HG03064 (cell line): ENCODE data around the gene UGT1A3.

Source experiments
- ATAC-seq: cut with Tn5 transposase; IDR thresholded peaks from one replicate; pipeline ENCODE4 v1.9.1; 2021; ENCODE audit warnings: low read depth; ENCODE audit not compliant: unreplicated experiment

Gene UGT1A3

GRCh38 chr2:233813236-233814055, 84.6 kb downstream of the UGT1A3 start:
- no peak for ATAC-seq

- ATAC-seq, result no peak
Measured at GRCh38 chr2:233814056-233814835, 85.4 kb downstream of the UGT1A3 start.

DNA sequence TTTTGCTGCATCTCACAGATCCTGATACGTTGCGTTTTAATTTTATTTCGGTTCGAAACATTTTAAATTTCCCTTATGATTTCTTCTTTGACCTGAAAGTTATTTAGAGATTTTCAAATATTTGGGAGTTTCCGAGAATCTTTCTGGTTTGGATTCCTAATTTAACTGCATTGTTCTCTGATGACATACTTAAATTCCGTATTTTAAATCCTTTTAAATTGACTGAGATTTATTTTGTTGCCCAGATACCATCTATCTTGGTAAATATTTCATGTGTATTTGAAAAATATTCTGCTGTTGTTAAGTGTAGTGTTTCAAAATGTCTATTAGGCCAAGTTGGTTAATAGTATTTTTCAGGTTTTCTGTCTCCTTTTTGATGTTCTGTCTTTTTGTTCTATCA, 87.0 kb downstream of the UGT1A3 start:
- no peak for ATAC-seq

DNA sequence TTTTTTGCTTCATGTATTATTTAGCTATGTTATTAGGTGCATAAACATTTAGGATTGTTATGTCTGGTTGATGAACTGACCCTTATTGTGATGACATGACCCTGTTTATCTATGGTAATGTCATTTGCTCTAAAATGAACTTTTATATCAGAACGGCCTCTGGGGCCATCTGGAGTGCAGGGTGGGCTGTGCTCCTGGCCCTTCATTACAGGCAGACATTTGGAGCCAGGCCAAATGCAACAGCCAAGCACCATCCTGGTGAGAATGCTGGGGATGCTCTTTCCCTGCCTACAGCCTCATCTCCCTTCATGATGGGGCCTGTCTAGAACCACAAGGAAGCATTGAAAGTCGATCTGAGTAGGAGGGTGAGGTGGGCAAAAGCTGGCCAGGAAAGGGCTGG, 87.5 kb downstream of the UGT1A3 start:
- ATAC-seq, result no peak

DNA sequence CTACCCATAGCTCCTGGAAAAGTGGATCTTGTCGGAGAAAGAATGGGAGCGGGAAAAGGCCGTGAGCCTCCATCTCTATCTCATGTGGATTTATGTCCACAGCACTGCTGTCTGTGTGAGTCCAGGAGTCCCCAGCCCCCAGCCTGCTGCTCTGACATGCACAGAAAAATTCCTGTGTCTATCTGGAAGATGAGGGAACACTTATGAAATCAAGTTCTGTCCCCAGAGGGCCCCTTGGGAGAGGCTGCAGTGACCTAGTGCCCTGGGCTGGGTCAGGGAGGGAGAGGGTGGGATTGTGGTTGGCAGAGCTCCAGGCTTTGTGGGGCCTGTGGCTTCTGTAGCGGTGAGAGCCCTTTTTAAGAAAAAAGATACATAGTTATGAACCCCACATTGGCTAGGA, 87.9 kb downstream of the UGT1A3 start:
- ATAC-seq, result no peak

DNA sequence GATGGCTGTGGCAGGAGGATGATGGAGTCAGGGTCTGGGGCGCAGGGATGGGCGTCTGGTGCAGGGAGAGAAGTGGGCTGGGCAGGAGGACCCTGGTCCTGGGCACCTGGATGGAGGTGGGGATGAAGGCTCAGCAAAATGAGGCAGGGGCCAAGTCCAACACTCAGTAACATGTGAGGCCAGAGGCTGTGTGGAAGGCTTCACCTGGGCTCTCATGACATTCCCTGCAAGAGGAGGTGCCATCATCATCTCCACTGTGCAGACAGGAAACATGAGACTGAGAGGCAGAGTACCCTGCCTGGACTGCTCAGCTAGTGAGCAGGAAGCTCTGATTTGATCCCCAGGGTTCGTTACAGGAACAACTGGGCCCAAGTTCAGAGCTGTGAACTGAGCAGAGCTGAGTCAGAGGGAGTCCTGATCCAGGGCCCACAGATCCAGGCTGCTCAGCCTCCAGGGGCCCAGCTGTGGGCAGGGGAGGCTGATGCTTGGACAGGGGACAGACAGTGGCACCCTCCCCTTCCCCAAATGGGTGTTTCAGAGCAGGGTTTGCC, 88.6 kb downstream of the UGT1A3 start:
- ATAC-seq, result no peak

DNA sequence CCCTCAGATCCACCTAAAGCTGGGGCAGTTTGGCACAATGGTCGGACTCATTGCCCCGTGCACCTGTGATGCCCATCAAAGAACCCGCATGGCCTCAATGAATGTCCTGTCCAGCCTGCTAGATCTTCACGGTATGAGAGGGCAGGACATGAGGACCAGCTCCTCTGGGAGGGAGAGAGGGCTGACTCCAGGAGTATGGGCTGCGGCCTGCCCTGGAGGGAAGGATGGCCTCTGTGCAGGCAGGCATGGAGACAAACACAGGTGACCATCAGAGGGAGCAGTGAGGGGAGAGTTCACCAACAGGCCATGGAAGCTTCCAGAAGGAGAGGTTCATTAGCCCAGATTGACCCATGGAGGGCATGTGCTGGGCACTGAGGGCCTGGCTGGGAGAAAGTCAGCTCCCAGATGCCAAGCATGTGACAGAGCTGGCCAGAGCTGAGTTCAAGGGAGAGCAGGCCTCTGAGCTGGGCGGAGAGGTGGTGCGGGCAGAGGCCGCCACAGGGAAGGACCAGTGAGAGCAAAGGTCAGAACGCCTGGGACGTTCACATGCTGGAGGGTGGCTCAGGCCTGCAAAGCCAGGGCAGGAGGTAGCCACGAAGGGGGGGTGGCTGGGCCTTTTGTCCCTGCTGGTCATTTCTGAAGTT, 89.3 kb downstream of the UGT1A3 start:
- ATAC-seq, result no peak

DNA sequence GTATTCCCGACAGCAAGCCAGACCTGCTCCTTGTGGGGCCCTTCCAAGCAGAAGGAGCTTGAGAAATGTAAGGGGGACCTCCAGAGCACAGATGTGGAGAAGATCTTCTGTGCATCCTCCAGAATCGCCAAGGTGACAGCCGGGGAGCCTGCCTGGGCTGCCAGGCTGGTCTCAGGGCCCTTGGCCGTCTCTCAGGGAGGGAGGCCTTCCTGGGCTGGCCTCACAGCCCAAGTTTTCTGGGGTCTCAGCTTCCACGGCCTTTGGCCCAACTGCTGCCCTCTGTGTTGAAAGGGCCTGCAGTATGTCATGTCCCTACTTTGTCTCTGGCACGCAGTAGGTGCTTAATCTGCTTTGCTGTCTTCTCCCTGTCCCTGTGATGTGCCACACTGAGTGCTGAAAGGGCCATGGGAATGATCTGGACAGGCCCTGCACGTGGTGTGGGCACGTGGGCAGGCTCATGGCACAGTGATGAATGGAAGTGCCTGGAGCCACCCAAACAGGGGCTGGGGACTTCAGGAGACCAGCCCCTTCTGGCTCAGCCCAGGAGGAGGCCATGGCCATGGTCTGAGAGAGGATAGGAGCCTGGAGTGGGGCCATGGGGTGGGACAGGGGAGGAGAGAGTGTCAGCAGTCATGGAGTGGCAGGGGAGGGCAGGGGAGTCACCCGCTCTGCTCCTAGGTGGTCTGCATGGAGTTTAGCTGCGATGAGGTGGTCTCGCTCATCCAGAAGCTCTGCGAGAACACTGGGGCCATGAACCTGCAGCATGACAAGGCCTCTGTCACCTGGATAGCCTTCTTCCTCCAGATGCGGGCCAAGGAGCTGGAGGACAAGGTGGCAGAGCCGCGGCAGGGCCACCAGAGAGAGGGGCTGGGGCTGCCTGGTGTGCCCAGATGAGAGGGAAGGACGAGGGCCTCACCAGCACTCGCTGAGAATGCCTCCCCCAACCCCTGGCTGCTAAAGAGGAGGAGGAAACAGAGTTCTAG, 90.1 kb downstream of the UGT1A3 start:
- ATAC-seq, result no peak

DNA sequence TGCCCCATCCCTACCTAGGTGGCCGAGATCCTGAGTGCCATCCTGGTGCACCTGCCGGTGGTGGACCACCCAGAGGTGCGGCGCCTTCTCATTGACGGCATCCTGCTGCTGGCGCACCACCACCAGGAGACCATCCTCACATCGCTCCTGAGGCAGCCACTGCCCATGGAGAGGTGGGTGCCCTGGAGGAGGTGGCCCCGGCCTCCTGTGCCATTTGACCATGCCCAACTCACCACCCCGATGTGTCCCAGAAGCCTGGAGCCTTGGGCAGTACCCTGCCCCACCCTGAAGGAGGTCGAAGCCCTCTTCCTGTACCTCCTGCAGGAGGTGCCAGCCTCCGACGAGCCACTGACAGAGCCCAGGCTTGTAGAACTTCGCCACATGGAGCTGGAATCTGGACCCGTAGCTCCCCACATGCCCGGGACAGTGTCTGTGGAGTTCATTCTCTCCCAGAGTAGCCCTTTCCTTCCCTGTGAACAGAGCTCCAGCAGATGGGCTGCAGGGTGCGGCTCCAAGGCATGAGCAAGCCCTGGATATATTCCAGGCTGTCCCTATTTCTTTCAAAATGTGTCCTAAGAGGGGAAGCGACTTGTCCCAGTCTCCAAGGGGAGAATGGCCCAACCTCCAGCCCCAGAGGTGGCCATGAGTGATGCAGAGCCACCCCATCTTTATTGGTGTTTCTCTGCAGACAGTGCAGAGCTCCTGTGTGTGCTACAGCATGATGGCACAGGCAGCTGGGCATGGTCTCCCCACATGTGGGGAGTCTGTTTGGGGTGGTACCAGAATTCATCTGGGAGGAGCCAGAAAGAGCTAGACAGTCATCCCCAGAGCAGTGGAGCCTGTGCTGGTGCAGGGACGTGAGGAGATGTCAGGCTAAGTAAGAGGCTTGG, 91.3 kb downstream of the UGT1A3 start:
- no peak for ATAC-seq

DNA sequence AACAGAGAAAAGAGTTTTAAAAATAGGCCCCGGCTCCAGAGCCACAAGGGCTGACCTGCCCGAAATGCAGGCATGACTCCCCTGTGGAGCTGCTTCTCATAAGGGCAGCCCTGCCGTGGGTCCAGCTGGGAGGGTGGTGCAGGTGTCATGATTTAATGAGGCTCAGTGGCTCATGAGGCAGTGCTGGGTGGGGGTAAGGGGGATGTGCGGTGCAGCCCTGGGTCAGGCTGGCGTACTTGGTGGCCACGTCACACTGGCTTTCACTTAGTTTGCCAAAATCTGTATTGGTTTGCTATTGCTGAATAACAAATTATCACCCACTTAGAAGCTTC, 91.9 kb downstream of the UGT1A3 start:
- no peak for ATAC-seq

DNA sequence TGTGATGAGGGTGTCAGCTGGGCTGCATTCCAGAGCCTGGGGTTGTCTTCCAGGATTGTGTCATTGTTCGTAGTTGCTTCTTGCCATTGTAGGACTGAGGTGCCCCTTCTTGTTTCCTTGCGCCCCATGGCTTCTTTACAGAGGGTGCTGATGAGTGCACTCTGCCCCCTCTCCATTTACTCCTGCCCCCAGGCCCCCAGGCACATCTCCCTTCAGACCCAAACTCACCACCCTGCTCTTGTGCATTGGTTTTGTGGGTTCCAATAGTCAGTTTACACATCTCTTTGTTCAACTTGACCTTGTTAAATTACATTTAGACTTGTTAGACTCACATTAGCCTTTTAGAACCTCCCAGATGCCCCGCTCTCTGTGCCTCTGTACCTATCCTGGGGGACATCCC, 92.4 kb downstream of the UGT1A3 start:
- no peak for ATAC-seq

DNA sequence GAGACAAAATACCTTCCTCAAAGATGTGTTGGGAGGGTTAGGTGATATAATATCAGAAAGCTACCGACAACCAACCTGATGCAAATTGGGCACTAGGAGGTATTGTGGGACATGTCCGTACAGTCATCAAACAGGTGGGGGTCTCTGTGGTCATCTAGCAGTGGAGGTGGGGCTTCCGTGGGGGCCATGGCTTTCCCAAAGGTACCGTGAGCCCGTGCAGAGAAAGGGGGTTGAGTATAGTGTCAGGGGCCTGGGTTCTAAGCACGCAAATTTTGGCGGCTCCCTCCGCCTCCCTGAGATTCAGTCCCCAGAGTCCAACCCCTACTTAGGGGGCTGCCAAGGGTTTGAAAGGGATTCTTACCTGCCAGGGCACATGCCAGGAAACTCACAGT, 92.9 kb downstream of the UGT1A3 start:
- ATAC-seq, result no peak

DNA sequence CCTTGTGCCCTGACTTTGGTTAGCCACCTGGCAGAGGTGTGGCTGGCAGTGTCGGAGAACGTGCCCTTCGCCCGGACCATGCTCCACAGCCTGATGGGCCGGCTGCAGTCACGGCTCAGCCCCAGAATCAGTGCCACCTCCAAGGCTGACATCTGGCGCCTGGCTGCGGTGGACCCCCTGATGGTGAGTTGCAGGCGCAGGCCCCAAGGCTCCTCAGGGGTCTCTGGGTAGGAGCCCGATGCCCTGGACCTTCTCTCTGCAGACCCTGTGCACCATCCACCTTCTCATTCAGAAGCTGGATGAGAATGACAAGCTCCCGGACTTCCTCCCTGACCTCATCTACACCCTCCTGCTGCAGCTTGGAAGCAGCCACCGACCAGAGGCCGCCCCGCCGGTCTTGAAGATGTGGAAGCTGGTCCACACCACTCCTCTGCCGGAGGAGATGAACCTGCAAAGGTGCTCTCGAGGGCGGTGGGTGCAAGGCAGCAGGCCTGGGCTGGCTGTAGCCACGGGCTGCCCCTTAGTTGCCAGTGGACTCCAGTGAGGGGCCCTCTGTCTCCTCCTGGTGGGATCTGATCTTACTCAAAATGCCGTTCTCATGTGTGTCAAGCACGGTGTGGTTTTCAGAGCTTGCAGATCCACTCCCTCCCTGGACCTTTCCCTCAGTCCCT, 93.4 kb downstream of the UGT1A3 start:
- no peak for ATAC-seq
